Activated T-helper 1 cell treated with anti-CD3 and anti-CD28 coated beads, Interleukin-2, amount 50 U/mL, for 16 hours (primary cell): ENCODE data around the gene NEIL3.
"Not testable (repeated sequence)": the region's sequence is repeated elsewhere in the genome, so short reads cannot be mapped to it uniquely, and the experiment has no call there.

ENCODE experiments used
- DNase-seq, 2 donors: peaks; one replicate each; pipeline ENCODE4 v3.0.0-alpha.2; 2020; ENCODE audit warnings: low read depth in 1 of 2, low spot score in 1 of 2

Gene NEIL3

DNA sequence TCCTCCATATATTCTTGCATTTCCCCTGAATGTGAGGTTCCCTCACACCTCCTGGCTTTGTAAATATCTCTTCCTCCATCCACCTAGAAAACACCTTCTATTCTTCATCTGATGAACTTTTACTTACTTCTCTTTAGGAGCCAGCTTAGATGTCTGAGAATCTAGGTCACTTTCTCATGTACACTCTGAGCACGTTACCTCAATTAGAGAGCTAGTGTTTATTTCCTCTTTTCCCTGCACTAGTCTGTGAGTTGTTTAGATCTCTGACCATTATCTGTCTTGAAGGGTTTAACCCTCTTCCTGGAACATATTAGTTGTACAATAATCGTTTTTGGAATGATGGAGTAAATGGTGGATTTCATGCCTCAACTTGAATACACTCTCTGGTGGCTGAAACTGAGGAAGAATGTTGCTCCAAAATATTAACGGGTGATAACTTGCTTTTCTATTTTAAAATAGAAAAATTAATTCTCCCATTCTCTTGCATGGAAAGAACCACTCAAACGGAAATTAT, 8.5 kb upstream of the NEIL3 start:
- no peak for DNase-seq

DNA sequence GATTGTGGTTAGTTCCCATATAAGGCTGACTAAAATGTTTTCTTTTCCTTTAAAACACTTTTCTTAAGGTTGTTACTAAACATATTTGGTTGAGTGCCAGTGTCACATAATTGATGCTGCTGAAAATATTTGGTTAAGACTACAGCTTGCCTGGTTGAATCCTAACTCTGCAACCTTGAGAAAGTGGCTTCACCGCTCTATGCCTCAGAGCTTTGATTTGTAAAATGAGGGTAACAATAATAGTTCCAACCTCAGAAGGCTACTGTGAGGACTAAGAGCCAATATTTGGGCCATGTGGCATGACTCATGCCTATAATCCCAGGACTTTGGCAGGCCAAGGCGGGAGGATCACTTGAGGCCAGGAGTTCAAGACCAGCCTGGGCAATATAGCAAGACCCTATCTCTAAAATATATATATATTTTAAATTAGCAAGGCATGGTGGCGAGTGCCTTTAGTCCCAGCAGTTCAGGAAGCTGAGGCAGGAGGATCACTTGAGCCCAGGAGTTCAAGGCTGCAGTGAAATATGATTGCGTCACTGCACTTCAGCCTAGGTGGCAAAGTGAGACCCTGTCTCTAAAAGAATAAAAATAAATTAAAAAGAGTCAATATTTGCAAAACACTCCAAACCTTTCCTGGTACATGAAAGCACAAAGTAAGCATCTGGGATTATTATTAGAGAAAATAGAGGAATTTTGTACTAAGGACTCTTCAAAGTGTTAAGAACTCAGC, 7.1 kb upstream of the NEIL3 start:
- no peak for DNase-seq

DNA sequence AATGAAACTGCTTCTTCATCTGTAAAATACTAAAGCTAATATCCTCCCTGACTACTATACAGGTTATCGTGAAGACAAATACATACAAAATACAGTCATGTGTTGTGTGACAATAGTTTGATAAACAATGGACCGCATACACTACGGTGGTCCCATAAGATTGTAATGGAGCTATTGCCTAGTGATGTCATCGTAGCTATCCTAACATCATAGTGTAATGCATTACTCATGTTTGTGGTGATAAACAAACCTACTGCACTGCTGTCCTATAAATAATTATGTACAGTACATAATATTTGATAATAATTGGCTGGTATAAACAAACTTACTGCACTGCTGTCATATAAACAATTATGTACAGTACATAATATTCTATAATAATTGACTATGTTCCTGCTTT, 5.6 kb upstream of the NEIL3 start:
- DNase-seq: no peak

DNA sequence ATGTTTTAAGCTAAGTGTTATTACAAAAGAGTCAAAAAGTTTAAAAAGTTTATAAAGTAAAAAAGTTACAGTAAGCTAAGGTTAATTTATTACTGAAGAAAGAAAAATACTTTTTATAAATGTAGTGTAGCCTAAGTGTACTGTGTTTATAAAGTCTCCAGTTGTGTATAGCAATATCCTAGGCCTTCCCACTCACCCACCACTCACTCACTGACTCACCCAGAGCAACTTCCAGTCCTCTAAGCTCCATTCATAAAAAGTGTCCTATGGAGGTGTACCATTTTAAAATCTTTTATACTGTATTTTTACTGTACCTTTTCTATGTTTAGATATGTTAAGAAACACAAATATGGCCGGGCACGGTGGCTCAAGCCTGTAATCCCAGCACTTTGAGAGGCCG, 4.8 kb upstream of the NEIL3 start:
- DNase-seq: not testable (repeated sequence)

DNA sequence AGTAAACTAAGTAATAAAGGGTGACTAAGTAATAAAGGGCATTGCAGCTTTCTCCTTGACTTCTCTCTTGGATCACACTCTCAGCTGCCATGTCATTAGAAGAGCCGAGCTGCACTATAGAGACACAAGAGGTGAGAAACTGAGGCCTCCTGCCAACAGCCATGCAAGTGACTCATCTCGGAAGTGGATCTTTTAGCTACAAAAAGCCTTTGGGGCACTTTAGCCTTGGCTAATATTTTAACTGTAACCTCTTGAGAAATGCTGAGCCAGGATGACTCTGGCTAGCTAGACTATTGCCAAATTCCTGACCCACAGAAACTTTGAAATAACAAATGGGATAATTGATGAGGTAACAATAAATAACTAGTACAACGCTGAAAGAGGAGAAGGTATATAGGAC, 1.5 kb upstream of the NEIL3 start:
- DNase-seq: no peak

DNA sequence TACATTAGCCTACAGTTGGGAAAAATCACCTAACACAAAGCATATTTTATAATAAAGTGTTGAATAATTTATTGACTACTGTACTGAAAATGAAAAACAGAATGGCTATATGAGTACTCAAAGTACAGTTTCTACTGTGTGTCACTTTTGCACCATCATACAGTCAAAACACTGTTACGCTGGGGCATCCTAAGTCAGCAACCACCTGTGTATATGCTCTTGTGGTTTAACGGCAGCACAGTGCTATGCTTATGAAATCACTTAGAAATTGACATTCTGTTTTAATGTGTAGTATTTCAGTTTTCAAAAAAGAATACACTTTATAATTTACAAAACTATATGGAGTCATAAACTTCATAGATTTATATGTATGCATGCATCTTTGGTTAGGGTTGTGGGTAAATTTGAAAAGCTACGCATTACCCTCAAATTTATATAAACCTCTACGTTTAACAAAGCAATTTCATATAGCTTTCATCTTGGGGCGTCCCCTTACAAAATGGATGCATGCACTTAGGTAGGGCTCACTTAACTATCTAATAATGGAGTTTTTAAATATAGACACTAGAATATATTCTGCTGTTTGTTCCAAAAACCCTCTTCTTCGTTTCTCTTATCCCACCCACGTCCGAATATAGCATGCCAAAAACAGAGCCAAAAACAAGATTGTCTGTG, 690 bp upstream of the NEIL3 start:
- no peak for DNase-seq

DNA sequence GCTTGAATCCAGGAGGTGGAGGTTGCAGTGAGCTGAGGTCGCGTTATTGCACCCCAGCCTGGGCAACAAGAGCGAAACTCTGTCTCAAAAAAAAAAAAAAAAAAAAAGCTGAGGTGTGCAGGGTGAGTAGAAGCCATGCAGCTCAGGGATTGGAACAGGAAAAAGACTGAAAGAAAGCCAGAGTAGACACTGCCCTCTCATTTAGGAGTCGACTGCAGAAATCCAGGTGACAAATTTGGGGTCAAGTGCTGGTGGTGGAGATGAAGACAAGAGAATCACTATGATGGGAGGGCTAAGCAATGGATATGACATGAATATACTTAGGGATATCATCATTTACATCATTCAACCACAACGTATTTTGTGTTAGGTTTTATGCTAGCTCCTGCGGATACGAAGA, 1.9 kb downstream of the NEIL3 start:
- DNase-seq: no peak

DNA sequence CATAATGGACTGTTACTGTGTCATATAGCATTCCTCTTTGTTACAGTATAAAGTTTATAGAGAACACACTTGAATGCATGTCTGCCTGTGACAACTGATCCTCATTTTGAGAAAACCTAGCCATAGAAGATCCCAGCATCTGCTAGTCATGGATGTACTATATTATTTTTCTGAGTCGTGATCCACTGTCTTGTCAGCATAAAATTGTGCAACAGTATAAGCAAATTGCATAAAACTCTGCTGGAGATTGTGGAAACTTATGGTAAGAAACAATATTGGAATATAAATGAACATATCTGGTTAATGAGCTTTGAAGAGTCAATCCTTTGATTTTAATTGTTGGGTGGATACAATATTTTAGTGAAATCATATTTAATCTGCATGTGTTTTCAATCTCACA, 3.6 kb downstream of the NEIL3 start:
- DNase-seq: no peak

DNA sequence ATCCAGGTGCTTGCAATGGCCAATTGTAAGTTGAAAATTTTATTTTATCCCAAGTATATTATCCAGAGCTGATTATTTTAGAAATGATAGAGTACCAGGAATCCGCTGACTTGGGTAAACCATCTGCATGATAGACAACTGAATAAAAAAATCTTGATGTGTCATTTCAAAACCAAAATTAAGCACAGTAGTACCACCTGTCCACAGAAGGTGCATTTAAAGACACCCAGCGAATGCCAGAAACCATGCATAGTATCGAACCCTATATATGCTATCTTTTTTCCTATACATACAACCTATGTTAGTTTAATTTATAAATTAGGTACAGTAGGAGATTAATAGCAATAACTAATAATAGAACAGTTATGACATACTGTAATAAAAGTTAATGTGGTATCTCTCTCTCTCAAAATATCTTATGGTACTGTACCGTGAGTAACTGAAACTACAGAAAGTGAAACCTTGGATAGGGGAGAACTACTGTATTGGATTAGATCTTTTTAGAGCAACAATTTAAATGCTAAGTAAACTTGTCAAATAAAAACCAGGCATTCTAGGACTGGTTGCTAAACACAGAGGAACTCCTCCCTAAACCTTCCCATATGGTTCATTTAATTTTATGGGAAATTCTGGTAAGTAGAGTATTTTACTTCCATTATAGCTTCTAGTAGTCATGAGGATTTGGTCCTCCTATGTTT, 6.2 kb downstream of the NEIL3 start:
- DNase-seq: no peak

DNA sequence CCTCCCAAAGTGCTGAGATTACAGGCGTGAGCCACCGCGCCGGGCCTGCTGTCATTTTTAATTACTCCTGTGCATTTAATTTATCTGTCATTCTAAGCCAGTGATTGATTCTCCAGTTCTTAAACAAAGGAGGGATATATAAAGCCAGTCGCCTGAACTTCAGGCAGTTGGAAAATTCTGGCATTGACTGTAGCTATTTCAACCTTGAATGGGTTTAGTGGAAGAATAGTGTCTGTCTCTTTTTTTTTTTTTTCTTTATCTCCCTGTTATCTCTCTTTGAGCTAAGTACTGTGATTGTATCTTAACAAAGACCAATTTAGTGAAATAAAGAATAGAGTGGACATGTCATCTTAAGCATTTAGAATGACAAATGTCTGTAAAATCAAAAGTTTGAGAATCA, 11.0 kb downstream of the NEIL3 start:
- DNase-seq: no peak

DNA sequence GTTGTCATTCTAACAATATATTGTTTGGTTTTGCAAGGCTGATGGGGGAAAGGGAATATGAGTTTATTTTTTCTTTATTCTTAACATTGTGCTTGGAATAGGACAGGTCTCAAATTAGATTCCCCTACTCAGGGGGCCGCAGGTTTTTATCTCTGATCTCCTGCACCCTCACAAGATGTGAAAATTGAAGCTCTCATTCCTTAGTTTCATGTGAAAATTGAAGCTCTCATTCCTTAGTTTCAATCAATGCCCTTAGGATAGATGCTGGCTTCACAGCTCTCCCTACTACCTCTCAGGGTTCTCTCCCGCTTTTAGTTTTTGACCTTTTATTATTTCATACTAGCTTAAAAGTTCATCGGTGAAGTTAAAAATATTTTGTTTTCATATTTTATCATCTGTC, 12.0 kb downstream of the NEIL3 start:
- no peak for DNase-seq

DNA sequence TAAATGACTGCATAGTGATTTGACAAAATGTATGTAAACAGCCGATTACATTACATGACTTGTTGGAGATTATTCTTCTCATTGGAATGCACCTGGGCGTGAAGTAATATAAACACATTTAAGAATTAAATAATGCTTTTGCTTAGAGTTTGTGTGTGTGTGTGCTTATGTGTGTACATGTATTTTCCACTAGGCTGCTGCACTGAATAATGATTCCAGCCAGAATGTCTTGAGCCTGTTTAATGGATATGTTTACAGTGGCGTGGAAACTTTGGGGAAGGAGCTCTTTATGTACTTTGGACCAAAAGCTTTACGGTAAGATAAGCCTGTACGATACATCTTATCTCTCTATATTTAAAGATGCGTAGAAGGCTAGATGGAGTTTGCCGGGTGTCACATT, 12.6 kb downstream of the NEIL3 start:
- no peak for DNase-seq

DNA sequence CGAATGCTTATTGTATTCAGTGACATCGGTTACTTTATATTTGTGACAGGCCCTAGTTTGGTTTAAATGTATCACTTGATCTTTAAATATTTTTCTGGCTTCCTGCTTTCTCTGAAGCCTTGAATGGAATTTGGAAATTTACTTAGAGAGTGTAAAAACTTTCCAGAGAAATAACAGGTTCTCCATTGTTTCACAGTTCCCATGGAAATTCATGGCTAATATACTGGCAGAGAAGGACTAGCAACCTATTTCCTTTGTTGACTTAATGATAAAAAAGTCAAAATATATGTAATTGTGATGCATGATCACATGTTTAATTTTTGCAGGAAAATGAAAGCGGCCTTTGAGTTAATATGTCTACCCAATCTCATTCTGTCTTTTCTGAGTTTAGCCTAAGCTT, 13.2 kb downstream of the NEIL3 start:
- no peak for DNase-seq

DNA sequence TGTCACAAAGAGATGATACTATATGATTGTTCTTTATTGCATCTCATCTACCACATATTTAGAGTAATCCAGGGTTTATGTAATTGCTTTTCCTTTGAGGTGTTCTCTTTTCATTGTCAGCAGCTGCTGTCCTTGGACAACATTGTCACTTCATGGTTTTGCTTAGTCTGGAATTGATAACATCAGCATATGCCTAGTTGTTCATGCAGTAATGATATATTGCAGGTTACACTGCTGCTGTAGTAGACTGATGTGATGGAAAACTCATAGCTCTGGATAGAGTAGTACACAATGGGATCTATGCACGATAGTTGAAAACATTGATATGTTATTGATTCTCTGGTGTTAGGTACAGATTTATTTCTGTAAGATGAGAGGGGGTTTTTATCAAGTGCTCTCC, 13.7 kb downstream of the NEIL3 start:
- no peak for DNase-seq

DNA sequence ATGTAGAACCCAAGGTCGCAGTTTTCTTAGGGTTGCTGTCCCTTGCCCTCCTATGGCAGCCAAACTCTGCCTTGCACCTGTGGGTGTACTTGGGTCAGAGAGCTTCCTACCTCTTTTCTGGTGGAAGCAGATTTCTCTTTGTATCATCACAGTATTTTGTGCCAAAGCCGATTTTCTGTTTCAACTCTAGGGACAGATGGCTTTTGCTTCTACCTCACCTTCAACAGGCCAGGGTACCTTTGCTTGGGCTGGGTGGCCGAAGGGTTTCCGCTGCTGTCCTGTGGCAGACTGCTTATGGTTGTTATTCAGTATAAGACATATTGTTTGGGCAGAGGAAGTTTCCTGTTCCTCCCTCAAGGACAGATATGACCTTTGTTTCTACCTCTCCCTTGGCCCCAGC, 22.4 kb downstream of the NEIL3 start:
- no peak for DNase-seq

DNA sequence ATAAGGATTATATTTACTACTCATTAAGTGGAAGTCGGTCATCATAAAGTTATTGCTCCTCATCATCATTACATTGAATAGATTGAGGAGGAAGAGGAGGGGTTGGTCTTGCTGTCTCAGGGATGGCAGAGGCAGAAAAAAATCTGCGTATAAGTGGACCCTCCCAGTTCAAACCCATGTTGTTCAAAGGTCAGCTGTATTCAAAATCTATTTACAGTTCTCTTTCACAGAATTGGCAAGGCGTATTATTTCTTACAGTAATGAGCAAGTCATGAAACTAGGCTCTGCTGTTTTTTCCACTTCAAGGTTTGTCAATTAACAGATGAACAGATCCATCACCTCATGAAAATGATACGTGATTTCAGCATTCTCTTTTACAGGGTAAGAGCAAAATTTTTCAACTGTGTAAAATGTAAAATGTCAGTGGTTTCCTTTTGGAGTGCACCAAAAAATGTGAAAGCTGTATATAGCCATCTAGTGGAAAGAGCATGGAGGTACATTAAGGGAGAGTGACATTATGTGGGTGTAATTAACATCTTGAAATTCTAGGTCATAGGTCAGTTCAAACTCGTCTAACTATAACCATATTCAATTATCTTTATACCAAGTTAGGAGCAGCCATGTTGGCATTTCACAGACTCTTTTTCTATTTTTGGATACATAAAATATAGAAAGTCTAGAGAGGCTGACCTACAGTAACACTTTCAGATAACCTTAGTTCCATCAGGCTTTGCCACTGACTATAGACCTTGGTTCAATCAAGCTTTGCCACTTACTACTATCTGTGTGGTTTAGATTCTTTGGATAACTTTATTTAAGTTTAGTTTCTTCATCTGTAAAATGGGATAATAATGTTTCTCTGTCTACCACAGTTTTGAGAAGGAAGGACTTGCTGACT, 30.1 kb downstream of the NEIL3 start:
- no peak for DNase-seq

DNA sequence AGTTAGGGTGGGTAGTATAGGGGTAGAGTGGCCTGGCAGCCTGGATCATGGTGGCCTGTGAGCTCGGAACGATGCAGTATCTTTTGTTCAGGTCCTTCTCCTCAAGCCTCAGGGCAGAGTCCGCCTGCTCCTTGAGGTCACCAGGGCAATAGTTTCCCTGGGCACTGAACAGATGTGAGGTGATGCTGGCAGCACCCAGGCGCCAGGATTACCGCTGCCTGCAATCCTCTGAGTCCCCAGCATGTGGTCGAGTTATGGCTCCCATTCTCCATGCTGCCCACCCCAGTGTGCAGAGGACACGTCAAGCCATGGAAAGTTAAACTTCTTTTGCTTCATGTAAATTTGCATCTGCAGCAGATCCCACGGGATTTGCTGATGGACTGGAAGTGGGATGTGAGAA, 38.7 kb downstream of the NEIL3 start:
- DNase-seq: no peak

DNA sequence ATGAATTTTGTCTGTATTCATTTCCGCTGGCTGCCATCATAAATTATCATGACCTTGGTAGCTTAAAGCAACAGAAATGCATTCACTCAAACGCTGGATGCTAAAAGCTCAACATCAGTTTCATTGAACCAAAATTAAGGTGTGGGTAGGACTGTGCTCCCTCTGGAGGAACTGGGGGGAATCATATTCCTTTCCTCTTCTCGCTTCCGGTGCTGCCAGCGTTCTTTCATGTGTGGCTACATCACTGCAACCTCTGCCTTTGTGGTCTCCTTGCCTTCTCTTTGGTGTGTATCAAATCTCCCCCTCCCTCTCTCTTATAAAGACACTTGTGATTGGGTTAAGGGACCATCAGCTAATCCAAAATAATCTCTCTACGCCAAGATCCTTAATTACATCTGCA, 39.5 kb downstream of the NEIL3 start:
- DNase-seq: no peak

DNA sequence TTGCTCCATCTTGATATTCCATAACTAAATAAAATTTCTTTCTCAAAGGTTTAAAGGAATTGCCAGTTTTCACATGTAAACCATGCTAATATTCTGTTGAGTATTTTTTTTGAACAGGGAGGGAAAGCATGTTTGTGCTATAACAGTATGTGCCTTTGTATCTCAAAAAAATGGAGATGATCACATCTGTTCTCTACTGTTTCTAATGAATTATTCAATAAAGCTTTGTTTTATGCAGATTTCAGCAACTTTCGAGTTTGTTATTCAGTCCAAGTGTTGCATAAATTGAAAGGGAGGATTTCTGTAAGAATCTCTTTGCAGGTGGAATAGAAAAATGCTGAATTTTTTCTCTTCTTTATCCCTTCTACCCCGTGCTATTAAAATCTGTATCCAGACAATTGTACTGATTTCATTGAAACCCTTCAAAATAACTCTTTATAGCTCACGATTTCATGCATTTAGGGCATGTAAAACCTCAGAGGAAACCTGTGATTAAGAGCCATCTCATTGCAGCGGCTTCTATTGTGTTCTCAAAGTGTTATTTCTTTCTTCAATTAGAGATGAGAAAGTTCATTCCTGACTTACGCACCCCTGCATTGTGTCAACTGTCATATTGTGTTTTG, 42.1 kb downstream of the NEIL3 start:
- DNase-seq: no peak

DNA sequence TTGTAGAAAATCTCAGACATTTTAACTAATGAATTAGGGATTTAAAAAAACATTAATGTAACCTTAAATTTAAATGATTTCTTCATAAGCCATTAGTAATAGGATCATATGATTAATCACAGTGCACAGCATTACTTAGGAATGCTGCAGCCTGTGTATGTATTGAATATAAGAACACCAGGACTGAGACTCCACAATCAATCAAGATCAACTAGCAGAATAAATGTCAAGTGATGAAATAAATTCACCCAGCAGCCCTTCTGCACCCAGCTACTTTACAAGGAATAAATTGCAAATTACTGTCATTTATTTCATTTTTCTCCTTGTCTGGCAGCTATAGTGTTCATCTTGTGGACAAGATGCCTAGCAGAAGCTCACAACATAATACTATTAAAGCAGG, 46.5 kb downstream of the NEIL3 start:
- no peak for DNase-seq

DNA sequence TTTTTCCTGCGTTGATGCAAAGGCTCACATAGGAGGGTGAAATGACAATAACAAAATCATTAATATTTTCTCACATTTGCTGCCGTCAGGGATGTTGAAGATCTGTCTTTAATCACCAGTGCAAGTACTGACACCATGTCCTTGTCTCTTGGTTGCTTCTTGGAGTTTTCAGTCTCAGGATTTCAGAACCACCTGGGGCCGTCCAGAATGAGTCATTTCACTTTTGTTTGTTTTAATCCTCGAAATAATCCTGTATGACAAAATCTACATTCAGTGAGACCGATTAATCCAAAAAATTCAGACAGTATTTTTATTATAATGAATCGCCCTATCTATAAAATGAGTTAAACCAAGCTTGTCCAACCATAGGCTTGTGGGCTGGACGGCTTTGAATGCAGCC, 47.2 kb downstream of the NEIL3 start:
- DNase-seq: no peak
